KOPT-K1 (cell line): ENCODE data around the gene FRZB.
"Not testable (repeated sequence)": the region's sequence is repeated elsewhere in the genome, so short reads cannot be mapped to it uniquely, and the experiment has no call there.

Experiments used
- H3K27ac ChIP-seq: fragments of 200-600 bp; sonication (generic); 2 replicates; pipeline ENCODE4 v1.5.1; 2016; ENCODE audit warnings: antibody characterized with exemption, mild to moderate bottlenecking, low read depth, low read length; ENCODE audit not compliant: poor library complexity, severe bottlenecking
- H3K36me3 ChIP-seq: fragments of 200-600 bp; sonication (generic); 2 replicates; pipeline ENCODE4 v1.5.1; 2017; ENCODE audit warnings: antibody characterized with exemption, mild to moderate bottlenecking, low read length, moderate library complexity; ENCODE audit not compliant: insufficient read depth
- H3K9me3 ChIP-seq: fragments of 200-600 bp; sonication (generic); 2 replicates; pipeline ENCODE4 v1.5.1; 2017; ENCODE audit warnings: antibody characterized with exemption, low read length, mild to moderate bottlenecking; ENCODE audit not compliant: insufficient read depth, poor library complexity, severe bottlenecking

The FRZB gene

DNA sequence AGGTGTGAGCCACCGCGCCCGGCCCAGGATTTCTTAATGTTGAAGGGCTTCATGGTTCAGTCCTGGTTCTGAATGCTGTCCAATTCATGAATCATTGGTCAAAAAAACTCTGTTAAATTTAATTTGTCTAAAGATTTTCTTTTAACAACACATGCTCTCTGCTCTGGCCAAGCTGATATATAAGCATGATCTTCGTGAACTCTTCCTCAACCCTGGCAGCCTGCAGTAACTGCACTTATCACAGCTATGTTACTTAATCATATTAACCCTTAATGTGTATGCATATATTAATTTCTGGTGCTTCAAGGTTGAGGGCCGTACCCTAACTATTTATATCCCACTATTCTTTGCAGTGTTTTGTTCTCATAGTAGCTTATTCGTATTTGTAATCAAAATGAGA lies 29.4 kb upstream of the FRZB start:
- Histone ChIP-seq H3K36me3 (no peaks in the 10 kb centered on the region), H3K27ac (no peak overlapping the region), H3K9me3 (peaks cover 8% of the 10 kb centered on the region)

DNA sequence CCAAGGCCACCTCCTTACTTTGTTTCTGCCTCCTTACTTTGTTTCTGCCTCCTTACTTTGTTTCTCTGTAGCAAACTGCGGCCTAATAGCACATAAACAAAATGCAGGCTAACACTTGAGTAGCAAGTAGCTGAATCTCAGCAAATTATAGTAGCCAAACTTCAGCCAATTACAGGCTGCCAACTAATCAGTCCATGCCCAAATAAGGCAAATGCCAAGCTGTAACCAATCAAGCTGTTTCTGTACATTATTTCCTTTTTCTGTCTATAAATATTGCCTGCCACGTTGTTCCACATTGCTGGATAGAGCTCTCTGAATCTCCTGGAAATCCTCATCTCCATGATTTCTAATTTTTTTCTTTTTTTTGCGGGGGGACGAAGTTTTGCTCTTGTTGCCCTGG lies 28.7 kb upstream of the FRZB start:
- Histone ChIP-seq H3K9me3 (peaks cover 8% of the 10 kb centered on the region), H3K27ac (no peak overlapping the region), H3K36me3 (no peaks in the 10 kb centered on the region)

DNA sequence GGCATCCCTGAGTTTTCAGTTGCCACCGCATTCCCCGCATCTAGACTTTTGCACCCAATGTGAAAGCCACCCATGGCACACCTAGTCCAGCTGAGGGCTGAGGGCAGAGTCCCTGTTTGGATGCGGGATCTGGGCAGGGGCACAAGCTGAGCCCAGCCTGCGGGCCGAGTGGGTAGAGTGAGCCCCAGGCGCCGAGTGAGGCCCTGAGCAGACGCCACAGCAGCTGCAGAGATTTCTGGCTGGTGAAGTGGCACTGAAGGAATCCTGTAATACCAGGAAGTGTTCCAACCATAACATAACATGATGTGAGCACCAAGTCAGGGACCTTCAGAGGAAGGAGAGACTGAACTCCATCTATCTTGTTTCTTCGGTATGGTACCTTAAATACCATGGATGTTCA lies 27.7 kb upstream of the FRZB start:
- Histone ChIP-seq H3K36me3 (no peaks in the 10 kb centered on the region), H3K27ac (no peak overlapping the region), H3K9me3 (peaks cover 8% of the 10 kb centered on the region)

DNA sequence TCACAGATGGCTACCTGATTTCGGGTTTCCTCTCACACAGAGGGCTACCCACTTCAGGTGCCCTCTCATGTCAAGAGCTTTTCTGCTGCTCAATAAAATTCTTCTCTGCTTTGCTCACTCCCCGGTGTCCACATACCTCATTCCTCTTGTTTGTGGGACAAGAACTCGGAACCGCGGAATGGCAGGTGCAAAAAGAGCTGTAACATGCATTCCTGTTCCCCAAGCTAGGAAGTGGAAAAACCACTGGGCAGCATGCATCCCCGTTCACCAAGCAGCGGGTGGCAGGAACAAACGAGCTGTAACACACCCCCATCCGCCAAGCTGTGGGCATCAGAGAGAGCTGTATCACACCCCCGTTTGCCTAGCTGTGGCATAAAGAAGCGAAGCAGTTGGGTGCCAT lies 27.2 kb upstream of the FRZB start:
- H3K27ac ChIP-seq = no peak overlapping the region
- peaks cover 8% of the 10 kb centered on the region for H3K9me3 ChIP-seq
- no peaks in the 10 kb centered on the region for H3K36me3 ChIP-seq

DNA sequence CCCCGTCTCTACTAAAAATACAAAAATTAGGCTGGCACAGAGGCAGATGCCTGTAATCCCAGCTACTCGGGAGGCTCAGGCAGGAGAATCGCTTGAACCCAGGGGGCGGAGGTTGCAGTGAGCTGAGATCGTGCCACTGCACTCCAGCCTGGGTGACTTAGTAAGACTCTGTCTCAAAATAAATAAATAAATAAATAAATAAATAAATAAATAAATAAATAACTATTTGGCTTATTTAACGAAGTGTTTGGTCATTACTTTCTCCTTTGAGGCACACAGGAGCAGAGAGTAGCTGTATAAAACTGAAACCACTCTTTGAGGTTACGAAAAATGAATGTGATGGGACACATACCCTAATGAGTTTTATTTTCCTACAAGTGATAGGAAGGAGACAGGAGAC lies 26.6 kb upstream of the FRZB start:
- H3K27ac ChIP-seq, H3K9me3 ChIP-seq, H3K36me3 ChIP-seq: not testable (repeated sequence)

DNA sequence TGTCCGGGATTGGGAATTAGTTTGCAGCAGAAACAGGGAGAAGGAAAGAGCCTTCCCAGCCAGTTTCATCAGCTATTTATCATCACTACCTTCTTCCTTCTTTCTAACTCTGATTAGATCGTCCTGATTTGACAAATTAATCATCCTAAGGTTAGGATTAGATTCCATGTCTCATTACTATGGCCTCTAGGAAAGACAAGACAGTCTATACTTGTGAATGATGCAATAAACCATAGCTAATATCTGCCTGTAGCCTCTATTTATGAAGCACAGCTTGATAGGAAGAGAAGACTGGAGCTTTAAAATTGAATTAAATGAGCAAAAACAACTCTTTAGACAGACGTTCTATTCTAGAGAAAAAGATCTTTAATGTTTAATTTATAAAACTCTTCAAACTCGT lies 25.2 kb upstream of the FRZB start:
- peaks cover 8% of the 10 kb centered on the region for H3K9me3 ChIP-seq
- H3K36me3 ChIP-seq = no peaks in the 10 kb centered on the region
- H3K27ac ChIP-seq = no peak overlapping the region

DNA sequence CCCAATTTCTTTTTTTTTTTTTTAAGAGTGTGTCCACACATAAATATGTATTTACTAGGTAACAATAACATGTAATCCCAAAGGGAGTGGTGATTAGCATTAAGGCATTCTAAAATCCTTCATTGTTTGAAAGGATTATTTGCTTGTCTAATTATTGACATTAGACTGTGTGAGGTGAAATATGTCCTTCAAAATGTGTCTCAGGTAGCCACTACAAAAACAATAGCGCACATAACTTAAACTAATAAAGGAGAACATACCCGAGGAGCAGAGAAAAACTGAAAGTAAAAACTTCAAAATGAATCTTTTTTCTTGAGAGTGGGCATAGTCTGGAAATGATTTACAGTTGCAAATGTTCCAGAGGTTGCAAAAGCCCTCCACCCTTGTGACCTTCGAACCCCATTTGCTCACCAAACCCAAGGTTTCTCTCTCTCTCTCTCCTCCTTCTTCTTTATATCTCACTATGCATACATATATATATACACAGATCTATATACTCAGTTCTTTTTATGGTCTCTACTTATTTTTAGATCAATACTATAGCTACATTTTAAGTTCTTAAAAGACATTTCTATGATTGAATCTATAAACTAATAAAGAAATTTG lies 24.4 kb upstream of the FRZB start:
- Histone ChIP-seq H3K9me3 (peaks cover 8% of the 10 kb centered on the region), H3K27ac (no peak overlapping the region)

DNA sequence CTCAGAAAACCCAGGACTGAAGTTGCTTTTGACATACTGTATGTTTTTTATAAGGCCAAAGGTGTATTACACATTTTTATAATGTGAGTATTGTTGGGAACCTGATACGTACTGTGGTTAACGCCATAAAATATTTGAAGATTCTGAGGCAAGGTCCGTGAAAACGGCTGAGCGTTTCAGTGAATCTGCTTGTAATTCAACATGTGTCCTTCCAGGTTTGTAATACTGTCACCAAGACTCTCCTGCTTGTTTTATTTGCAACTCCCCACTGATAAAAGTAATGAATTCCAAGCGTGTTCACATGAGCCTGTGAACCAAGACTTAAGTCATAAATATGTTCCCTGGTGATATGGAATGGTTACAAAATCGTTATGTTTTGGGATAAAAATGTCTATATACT lies 23.9 kb upstream of the FRZB start:
- H3K36me3 ChIP-seq = no peaks in the 10 kb centered on the region
- H3K27ac ChIP-seq = no peak overlapping the region
- peaks cover 8% of the 10 kb centered on the region for H3K9me3 ChIP-seq

More for the DNA sequence above, 24.4 kb upstream of the FRZB start:
- H3K36me3 ChIP-seq = no peaks in the 10 kb centered on the region

DNA sequence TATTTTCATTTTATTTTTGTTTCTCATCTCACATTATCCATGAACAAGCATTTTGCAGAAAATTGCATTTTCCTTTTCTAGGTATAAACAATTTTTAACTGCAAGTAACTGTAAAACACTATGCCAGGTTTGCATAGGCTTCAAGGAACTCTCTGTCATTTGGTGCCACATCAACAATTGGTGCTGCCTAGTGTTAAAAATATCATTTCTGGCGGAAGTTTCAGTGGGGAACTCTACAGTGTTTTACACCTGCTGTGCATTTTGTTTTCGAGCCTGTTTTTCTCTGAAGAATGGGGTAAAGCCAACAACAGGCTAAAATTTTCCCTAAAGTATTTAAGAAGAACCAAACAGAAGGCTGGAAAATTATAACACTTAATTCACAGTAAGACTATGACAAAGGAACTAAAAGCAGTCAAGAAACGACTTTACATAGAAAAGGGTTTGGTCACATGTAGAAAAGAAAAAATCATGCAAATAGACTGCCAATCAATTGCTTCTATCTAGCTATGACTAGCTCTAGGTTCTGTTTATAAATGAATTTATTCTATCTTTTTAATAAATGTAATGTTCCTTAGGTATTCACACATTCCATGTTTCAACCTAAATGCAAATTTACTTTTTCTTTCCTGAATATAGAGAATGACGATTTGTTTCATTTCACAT lies 21.4 kb upstream of the FRZB start:
- H3K9me3 ChIP-seq = no peaks in the 10 kb centered on the region
- no peak overlapping the region for H3K27ac ChIP-seq
- no peaks in the 10 kb centered on the region for H3K36me3 ChIP-seq

DNA sequence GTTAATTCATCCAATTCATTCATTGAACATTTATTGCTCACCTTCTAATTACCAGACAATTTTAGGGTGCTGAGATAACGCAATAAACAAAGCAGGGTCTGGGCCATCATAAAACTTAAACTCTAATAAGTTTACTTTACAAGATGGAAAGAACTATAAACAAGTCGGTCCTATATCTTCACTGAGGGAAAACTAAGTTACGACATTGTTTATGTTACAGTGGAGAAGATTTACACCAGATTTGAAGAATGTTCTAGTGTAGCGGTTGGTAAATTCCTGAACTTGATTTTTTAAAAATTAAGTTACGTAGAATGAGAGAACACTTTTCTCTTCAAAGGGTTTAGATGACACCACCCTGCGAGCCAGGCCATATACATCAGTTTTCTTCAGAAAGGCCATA lies 20.7 kb upstream of the FRZB start:
- Histone ChIP-seq H3K9me3 (no peaks in the 10 kb centered on the region), H3K27ac (no peak overlapping the region), H3K36me3 (no peaks in the 10 kb centered on the region)

DNA sequence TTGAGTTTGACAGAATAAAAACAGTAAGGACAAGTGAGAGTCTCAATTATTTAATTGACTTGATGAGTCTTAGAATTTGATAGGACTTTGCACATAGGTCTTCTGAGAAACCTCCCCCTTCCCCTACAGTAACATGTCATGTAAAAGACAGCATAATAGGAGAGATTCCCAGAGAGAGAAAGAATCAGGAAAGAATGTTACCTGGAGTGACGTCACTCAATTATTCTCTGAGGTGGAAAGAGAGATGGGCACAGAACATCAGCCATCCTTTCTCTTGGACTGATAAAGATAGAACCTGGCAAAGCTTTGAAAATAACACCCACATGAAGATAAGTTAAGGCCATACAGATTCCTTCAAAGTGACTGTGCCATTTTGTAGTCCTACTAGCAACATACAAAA lies 19.3 kb upstream of the FRZB start:
- no peaks in the 10 kb centered on the region for H3K9me3 ChIP-seq
- H3K36me3 ChIP-seq = no peaks in the 10 kb centered on the region
- H3K27ac ChIP-seq = no peak overlapping the region

DNA sequence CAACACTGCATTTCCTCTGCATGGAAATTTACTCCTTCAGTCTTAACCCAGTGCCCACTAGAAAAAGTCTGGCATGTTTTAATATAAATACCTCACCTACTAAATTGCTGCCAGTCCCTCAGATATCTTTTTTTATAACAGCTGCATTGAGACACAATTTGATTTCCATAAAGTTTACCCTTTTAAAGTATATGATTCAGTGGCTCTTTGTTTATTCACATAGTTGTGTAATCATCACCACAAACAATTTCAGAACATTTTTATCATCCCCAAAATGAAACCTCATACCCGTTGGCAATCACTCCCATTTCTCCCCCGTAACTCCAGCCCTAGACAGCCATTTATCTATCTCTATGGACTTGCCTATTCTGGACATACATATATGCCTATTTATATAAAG lies 17.0 kb upstream of the FRZB start:
- H3K36me3 ChIP-seq = no peaks in the 10 kb centered on the region
- no peak overlapping the region for H3K27ac ChIP-seq
- no peaks in the 10 kb centered on the region for H3K9me3 ChIP-seq

DNA sequence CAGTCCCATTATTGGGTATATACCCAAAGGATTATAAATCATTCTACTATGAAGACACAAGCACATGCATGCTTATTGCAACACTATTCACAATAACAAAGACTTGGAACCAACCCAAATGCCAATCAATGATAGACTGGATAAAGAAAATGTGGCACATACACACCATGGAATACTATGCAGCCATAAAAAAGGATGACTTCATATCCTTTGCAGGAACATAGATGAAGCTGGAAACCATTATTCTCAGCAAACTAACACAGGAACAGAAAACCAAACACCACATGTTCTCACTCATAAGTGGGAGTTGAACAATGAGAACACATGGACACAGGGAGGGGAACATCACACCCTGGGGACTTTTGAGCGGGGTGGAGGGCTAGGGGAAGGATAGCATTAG lies 13.7 kb upstream of the FRZB start:
- not testable (repeated sequence) for H3K9me3 ChIP-seq, H3K36me3 ChIP-seq, H3K27ac ChIP-seq

DNA sequence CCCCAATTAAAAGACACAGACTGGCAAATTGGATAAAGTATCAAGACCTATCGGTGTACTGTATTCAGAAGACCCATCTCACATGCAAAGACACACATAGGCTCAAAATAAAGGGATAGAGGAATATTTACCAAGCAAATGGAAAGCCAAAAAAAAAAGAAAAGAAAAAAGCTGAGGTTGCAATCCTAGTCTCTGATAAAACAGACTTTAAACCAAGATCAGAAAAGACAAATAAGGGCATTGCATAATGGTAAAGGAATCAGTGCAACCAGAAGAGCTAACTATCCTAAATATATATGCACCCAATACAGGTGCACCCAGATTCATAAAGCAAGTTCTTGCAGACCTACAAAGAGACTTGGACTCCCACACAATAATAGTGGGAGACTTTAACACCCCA lies 10.2 kb upstream of the FRZB start:
- not testable (repeated sequence) for H3K9me3 ChIP-seq, H3K27ac ChIP-seq, H3K36me3 ChIP-seq

DNA sequence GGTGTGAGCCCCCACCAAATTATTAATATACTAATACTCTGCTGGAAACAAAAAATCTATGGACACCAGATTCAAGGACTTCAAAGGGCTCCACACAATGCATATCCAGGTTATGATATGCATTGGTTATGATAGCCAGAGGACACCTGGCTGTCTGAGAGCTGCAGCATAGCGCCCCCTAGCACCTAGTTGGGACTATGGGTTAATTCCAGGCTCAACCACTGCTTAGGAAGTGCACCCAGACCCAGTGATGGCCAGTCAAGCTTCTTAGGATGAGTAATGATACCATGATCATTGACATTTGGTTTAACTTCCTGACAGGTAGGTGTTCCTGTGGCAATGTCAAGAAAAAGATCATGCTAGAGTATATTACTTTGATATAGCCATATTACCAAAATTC lies 3.8 kb upstream of the FRZB start:
- Histone ChIP-seq H3K27ac (no peak overlapping the region), H3K9me3 (no peaks in the 10 kb centered on the region), H3K36me3 (no peaks in the 10 kb centered on the region)

DNA sequence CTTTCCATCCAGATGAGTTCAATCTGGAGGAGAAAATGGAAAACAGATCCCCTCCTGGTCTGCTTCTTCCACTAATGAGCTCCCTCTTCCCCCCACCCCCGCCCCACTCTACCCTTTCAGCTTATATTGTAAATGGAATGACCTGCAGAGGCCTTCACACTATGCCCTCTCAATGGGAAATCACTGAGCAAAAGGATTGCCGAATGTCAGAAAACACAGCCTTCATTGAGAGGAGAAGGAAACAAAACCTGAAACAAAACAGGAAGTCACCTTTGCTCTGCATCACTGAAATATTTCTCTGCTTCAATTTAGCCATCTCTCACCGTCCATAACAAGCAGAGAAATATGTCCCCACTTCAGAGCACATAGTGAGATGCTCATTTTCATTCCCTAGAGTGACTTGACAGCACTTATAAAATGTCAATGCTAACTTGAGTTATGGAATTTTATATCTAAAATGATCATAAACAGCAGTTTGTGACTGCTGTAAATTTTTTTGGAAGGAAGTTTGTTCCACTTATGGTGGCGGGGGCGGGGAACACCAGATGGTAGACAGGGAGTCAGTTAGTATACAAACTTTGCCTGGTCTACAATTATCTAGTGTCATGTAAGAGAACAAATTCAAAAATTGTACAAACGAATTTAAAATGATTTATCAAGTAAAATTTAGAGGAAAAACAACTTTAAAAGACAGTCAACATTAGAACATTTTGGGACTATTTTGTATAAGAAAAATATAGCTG lies 1.8 kb upstream of the FRZB start:
- no peaks in the 10 kb centered on the region for H3K9me3 ChIP-seq
- H3K27ac ChIP-seq = no peak overlapping the region
- H3K36me3 ChIP-seq = no peaks in the 10 kb centered on the region
